Activated T-helper 17 cell treated with anti-CD3 and anti-CD28 coated beads, Interleukin-2, amount 50 U/mL, for 72 hours (primary cell): ENCODE measurements around the gene SLC37A3. TPM values are rescaled to one million over a fixed set of nuclear protein-coding genes. Genes with fewer than 3 reads are reported as not detected.
"Not testable (repeated sequence)": the region's sequence is repeated elsewhere in the genome, so short reads cannot be mapped to it uniquely, and the experiment has no call there.

Experiments used
- ATAC-seq: fragments of 150-1000 bp; cut with Tn5 transposase; replicated peaks from 2 replicates; pipeline ENCODE4 v1.10.0; 2021; ENCODE audit warnings: mild to moderate bottlenecking, moderate library complexity
- H3K27ac Mint-ChIP-seq: one replicate; pipeline ENCODE4 v1.8.0; 2022; ENCODE audit warnings: mixed read lengths
- H3K27me3 Mint-ChIP-seq: one replicate; pipeline ENCODE4 v1.8.0; 2022; ENCODE audit warnings: mixed read lengths
- H3K36me3 Mint-ChIP-seq: one replicate; pipeline ENCODE4 v1.8.0; 2022; ENCODE audit warnings: low read depth, mild to moderate bottlenecking, mixed read lengths
- H3K4me1 Mint-ChIP-seq: one replicate; pipeline ENCODE4 v1.8.0; 2022; ENCODE audit warnings: mixed read lengths
- H3K4me3 Mint-ChIP-seq: one replicate; pipeline ENCODE4 v1.8.0; 2022; ENCODE audit warnings: mild to moderate bottlenecking, mixed read lengths
- H3K9me3 Mint-ChIP-seq: one replicate; pipeline ENCODE4 v1.8.0; 2022; ENCODE audit warnings: mixed read lengths
- total RNA-seq, 2 donors: library from RNA; stranded (reverse); gene quantifications; one replicate each; pipeline ENCODE4 v1.2.3, GENCODE V29; 2022

SLC37A3 gene
- total RNA-seq, result 10 to 100 TPM; 41.8 to 55.1 TPM

- peak; percentile 96 for ATAC-seq
- peaks cover 19% of the 10 kb centered on the region for H3K4me1 Mint-ChIP-seq
- H3K27ac Mint-ChIP-seq, result peak within 1 kb of the TSS; percentile 92
- H3K9me3 Mint-ChIP-seq, result no peaks in the 10 kb centered on the region
- peak within 1 kb of the TSS; percentile 93 for H3K4me3 Mint-ChIP-seq
- H3K36me3 Mint-ChIP-seq, result peaks cover 14% of the 10 kb centered on the region
- no peaks in the 10 kb centered on the region for H3K27me3 Mint-ChIP-seq
Measured at GRCh38 chr7:140397784-140398750, at the start of gene SLC37A3. Gene SLC37A3, minus strand, starts transcription at chr7:140398530. Its CDS starts 16,004 bp downstream, at chr7:140382526.

DNA sequence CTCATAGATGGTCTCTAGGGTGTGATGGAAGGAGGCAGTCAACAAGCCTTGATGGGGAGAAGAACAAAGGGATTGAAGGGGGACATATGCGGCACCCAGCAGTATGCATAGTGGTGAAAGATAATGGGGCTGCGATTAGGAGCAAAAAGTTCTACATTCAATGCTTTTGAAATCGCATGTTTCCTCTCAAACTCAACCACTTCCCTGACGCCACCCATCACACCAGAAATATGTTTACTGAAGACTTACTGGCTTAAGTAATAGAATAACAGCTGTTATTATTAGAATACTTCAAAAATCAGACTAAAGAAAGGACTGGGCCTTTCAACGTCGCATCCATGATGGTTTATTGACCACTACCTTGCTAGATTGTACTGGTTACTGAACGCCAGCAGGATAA, 49.5 kb upstream of the SLC37A3 start:
- H3K27ac Mint-ChIP-seq, result no peak overlapping the region
- H3K4me3 Mint-ChIP-seq, result no peak overlapping the region
- H3K4me1 Mint-ChIP-seq, result peaks cover 8% of the 10 kb centered on the region
- peaks cover 11% of the 10 kb centered on the region for H3K36me3 Mint-ChIP-seq
- H3K9me3 Mint-ChIP-seq, result no peaks in the 10 kb centered on the region
- no peaks in the 10 kb centered on the region for H3K27me3 Mint-ChIP-seq
- ATAC-seq, result no peak

- Mint-ChIP-seq H3K4me3 (no peak overlapping the region), H3K27ac (no peak overlapping the region), H3K27me3 (no peaks in the 10 kb centered on the region), H3K36me3 (no peaks in the 10 kb centered on the region), H3K9me3 (no peaks in the 10 kb centered on the region), H3K4me1 (peaks cover 3% of the 10 kb centered on the region)
- ATAC-seq, result no peak
Measured at GRCh38 chr7:140446467-140446866, 48.1 kb upstream of the SLC37A3 start.

- H3K4me3 Mint-ChIP-seq, result no peak overlapping the region
Measured at GRCh38 chr7:140441519-140441918, 43.2 kb upstream of the SLC37A3 start.

GRCh38 chr7:140440593-140440992, 42.3 kb upstream of the SLC37A3 start:
- no peak for ATAC-seq
- H3K27ac Mint-ChIP-seq, result no peak overlapping the region
- peaks cover 5% of the 10 kb centered on the region for H3K4me1 Mint-ChIP-seq
- no peaks in the 10 kb centered on the region for H3K36me3 Mint-ChIP-seq
- H3K4me3 Mint-ChIP-seq, result no peak overlapping the region
- H3K9me3 Mint-ChIP-seq, result no peaks in the 10 kb centered on the region
- no peaks in the 10 kb centered on the region for H3K27me3 Mint-ChIP-seq

More at GRCh38 chr7:140441519-140441918, 43.2 kb upstream of the SLC37A3 start:
- Mint-ChIP-seq H3K4me1 (peaks cover 5% of the 10 kb centered on the region), H3K27ac (no peak overlapping the region), H3K27me3 (no peaks in the 10 kb centered on the region), H3K36me3 (no peaks in the 10 kb centered on the region), H3K9me3 (no peaks in the 10 kb centered on the region)
- no peak for ATAC-seq

DNA sequence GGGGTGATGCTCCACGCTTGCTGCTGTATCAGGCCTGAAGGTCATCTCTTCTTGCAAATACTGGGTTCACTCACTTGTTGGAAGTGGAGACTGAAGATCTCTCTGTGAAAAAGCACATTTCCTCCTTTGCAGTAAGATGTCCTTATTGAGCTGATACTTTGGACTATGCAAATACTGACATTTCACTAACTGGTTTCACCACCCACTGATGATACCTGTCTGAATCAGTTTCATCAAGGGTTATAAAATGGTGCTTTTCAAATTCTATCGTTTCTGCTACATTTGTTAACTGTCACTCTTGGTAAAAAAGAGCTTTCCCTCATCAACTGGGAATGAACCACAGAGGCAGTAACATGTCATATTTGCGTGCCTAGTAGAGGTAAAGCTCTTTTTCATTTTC, 41.0 kb upstream of the SLC37A3 start:
- H3K36me3 Mint-ChIP-seq, result no peaks in the 10 kb centered on the region
- no peaks in the 10 kb centered on the region for H3K27me3 Mint-ChIP-seq
- H3K4me3 Mint-ChIP-seq, result peak overlapping the region; percentile 18
- peaks cover 5% of the 10 kb centered on the region for H3K4me1 Mint-ChIP-seq
- H3K27ac Mint-ChIP-seq, result peak overlapping the region; percentile 65
- peak; percentile 93 for ATAC-seq
- H3K9me3 Mint-ChIP-seq, result no peaks in the 10 kb centered on the region

DNA sequence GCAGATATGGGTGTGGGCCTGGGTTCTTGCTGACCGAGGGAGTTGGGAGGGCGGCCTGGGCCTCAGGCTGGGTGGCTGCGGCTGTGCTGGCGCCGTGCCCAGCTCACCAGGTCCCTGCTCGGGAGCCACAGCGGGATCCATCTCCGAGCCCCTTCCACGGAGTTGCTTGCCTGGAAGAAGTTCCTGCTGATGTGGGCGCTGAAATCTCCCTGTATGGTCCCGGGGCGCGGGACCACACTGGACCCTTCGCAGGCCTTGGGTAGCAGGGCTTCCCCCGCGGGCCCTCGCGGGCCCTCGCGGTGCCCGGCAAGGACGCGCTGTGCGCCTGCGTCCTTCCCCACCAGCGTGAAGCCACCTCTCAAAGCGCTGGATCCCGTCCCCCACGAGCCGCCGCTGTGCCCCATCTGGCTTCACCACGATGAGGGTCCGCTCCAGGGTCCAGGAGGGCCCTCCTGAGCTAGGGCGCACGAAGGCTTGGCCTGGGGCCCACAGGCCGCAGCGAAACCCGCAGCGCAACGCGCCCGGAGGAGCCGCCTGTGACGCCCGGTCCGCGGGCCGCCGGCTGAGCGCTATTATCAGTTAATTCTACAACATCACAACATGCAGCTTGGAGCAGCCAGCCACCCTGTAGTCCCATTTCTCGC, 37.0 kb upstream of the SLC37A3 start:
- Mint-ChIP-seq H3K4me1 (peaks cover 5% of the 10 kb centered on the region), H3K4me3 (no peak overlapping the region), H3K27me3 (peaks cover 3% of the 10 kb centered on the region), H3K27ac (no peak overlapping the region), H3K9me3 (no peaks in the 10 kb centered on the region), H3K36me3 (no peaks in the 10 kb centered on the region)
- no peak for ATAC-seq

GRCh38 chr7:140433396-140433795, 35.1 kb upstream of the SLC37A3 start:
- no peak for ATAC-seq
- Mint-ChIP-seq H3K9me3 (no peaks in the 10 kb centered on the region), H3K27me3 (peaks cover 3% of the 10 kb centered on the region), H3K27ac (peak overlapping the region; percentile 30), H3K4me1 (no peaks in the 10 kb centered on the region), H3K4me3 (no peak overlapping the region), H3K36me3 (no peaks in the 10 kb centered on the region)

DNA sequence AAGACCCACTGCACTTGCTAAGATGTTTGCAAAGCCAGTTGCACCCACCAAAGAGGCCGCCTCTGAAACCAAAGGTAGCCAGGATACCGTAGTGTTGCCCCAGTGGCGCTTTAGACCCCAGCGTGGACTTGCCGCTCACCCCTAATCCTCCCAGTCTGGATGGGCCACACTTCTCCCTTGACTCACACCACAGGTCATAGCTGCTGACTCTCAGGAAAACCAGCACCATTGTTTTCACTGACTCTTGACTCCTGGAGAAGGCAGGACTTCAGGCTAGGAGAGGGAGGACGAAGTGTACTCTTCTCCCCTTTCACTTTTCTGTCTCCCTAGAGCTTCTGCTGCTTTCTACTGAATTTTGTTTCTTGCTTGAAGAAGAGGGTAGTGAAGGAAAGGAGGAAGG, 27.8 kb upstream of the SLC37A3 start:
- Mint-ChIP-seq H3K4me3 (no peak overlapping the region), H3K27ac (no peak overlapping the region), H3K27me3 (no peaks in the 10 kb centered on the region), H3K36me3 (no peaks in the 10 kb centered on the region), H3K9me3 (no peaks in the 10 kb centered on the region), H3K4me1 (no peaks in the 10 kb centered on the region)
- no peak for ATAC-seq

DNA sequence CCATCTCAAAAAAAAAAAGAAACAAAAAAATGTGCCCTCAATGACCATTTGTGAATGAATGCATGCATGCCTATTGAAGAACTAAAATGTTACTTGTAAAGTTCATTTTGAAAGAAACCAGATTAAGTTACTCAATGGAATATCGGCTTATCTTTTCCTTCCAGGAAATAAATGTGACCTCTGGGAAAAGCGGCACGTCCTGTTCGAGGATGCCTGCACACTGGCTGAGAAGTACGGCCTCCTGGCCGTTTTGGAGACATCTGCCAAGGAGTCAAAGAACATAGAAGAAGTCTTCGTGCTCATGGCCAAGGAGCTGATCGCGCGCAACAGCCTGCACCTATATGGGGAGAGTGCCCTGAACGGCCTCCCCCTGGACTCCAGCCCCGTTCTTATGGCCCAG, 27.4 kb upstream of the SLC37A3 start:
- H3K27me3 Mint-ChIP-seq, result no peaks in the 10 kb centered on the region
- H3K4me1 Mint-ChIP-seq, result no peaks in the 10 kb centered on the region
- no peak for ATAC-seq
- no peak overlapping the region for H3K27ac Mint-ChIP-seq
- H3K9me3 Mint-ChIP-seq, result no peaks in the 10 kb centered on the region
- H3K36me3 Mint-ChIP-seq, result no peaks in the 10 kb centered on the region
- no peak overlapping the region for H3K4me3 Mint-ChIP-seq

DNA sequence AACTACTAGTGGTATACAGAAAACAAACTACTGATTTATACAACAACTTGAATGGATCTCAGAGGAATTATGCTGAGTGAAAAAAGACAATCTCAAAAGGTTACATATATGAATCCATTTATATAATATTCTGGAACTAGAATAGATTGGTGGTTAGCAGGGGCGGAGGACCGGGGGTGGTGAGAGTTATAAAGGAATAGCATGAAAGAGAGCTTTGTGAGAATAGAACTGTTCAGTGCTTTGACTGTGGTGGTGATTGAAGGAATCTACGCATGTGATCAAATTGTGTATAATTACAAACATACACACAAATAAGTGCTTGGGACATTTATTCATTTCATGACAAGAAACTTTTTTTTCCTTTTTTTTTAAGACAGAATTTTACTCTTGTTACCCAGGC, 25.2 kb upstream of the SLC37A3 start:
- Mint-ChIP-seq H3K27ac (no peak overlapping the region), H3K36me3 (no peaks in the 10 kb centered on the region), H3K27me3 (no peaks in the 10 kb centered on the region), H3K4me3 (no peak overlapping the region), H3K9me3 (no peaks in the 10 kb centered on the region), H3K4me1 (no peaks in the 10 kb centered on the region)
- ATAC-seq, result no peak

DNA sequence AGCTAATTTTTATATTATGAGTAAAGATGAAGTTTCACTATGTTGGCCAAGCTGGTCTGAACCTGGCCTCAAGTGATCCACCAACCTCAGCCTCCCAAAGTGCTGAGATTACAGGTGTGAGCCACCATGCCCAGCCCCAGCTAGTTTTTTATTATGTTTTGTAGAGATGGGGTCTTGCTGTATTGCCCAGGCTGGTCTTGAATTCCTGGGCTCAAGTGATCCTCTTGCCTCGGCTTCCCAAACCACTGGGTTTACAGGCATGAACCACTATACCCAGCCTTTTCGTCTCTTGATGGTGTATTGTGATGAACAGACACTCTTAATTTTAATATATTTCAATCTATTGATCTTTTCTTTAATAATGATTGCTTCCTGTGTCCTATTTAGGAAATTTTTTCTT, 23.2 kb upstream of the SLC37A3 start:
- Mint-ChIP-seq H3K4me3 (no peak overlapping the region), H3K36me3 (no peaks in the 10 kb centered on the region), H3K9me3 (no peaks in the 10 kb centered on the region), H3K27me3 (no peaks in the 10 kb centered on the region), H3K27ac (no peak overlapping the region), H3K4me1 (no peaks in the 10 kb centered on the region)
- ATAC-seq, result no peak

DNA sequence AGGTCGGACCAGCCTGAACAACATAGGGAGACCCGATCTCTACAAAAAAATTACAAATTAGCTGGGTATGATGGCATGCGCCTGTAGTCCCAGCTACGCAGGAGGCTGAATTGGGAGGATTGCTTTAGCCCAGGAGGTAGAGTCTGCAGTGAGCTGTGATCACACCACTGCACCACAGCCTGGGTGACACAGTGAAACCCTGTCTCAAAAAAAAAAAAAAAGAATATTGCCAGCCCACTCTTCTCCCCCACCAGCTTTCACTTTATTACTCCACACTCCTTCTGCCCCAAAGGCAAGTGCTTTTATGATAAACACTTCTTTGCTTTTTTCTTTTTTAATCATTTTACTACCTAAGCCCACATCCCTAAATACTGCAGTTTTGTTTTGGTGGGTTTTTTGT, 20.3 kb upstream of the SLC37A3 start:
- Mint-ChIP-seq H3K36me3 (peaks cover 7% of the 10 kb centered on the region), H3K4me3 (no peak overlapping the region), H3K27me3 (no peaks in the 10 kb centered on the region), H3K4me1 (no peaks in the 10 kb centered on the region), H3K27ac (no peak overlapping the region), H3K9me3 (no peaks in the 10 kb centered on the region)
- no peak for ATAC-seq

DNA sequence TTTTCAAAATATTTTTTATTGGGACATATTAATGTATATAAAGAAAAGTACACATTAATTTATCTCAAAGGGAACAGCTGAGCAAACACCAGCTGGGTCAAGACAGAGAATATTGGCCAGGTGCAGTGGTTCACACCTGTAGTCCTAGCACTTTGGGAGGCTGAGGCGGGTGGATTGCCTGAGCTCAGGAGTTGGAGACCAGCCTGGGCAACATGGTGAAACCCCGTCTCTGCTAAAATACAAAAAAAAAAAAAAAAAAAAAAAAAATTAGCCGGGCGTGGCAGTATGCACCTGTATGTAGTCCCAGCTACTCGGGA, 19.8 kb upstream of the SLC37A3 start:
- not testable (repeated sequence) for H3K36me3 Mint-ChIP-seq, H3K9me3 Mint-ChIP-seq, H3K27me3 Mint-ChIP-seq, ATAC-seq, H3K4me1 Mint-ChIP-seq, H3K4me3 Mint-ChIP-seq
- peak overlapping the region; percentile 25 for H3K27ac Mint-ChIP-seq

GRCh38 chr7:140417456-140418155, 19.3 kb upstream of the SLC37A3 start:
- peaks cover 15% of the 10 kb centered on the region for H3K36me3 Mint-ChIP-seq
- no peaks in the 10 kb centered on the region for H3K4me1 Mint-ChIP-seq
- H3K4me3 Mint-ChIP-seq, result no peak overlapping the region
- no peaks in the 10 kb centered on the region for H3K27me3 Mint-ChIP-seq
- ATAC-seq, result no peak
- H3K27ac Mint-ChIP-seq, result peak overlapping the region; percentile 25
- no peaks in the 10 kb centered on the region for H3K9me3 Mint-ChIP-seq
